Measurements from ENCODE around the gene CLCNKA. TPM values are rescaled to one million over a fixed set of nuclear protein-coding genes. Genes with fewer than 3 reads are reported as not detected.

Gene CLCNKA
- total RNA-seq, 1 experiment from 2014 or later = 1.0 TPM

- intact Hi-C loops (cut with micrococcal nuclease; ENCODE audit: unreplicated experiment) = no loop called here
- Histone ChIP-seq H3K4me1 (replicated peaks; ENCODE audit: insufficient read depth) (peaks cover 27% of the 10 kb centered on the region), H2AFZ (no peak overlapping the region), H3K36me3 (ENCODE audit: low read depth) (no peaks in the 10 kb centered on the region), H3K9me2 (ENCODE audit: insufficient read depth) (no peaks in the 10 kb centered on the region), H3K79me2 (ENCODE audit: low read depth) (no peaks in the 10 kb centered on the region), H4K20me1 (ENCODE audit: insufficient read depth) (no peaks in the 10 kb centered on the region), H3K4me2 (no peak overlapping the region), H3K27me3 (ENCODE audit: insufficient read depth, low read depth) (no peaks in the 10 kb centered on the region), H3K9me3 (ENCODE audit: insufficient read depth, low read depth) (no peaks in the 10 kb centered on the region), H3F3A (ENCODE audit: insufficient read depth, low read depth) (no peaks in the 10 kb centered on the region; the same call in 1 of the 2 replicates), H3K27ac (no peak overlapping the region; the same call in 1 of the 2 replicates), H3K4me3 (no peak overlapping the region)
- DNase-seq = no peak
- TF ChIP-seq CTCF (conservative IDR thresholded peaks at IDR 0.05) = no peak
- TF ChIP-seq EZH2 (IDR thresholded peaks at IDR 0.05; ENCODE audit: low read depth) = no peak
- POLR2A ChIA-PET (ENCODE audit: unreplicated experiment) = no interaction called here
- CTCF ChIA-PET = interaction anchor here (0.5 to 0.6 kb wide), 2 partner anchors 46 to 308 kb away, joined by 5 to 10 read pairs; no protein-coding TSS in a partner anchor
- BruUV-seq (replicated peaks) = no TSS peak
Observed at GRCh38 chr1:16053781-16054502, 32.1 kb downstream of the CLCNKA start.

- H3K27ac ChIP-seq = peak overlapping the region; percentile 21
- H3F3A ChIP-seq (ENCODE audit: insufficient read depth, low read depth) = no peaks in the 10 kb centered on the region; the same call in 1 of the 2 replicates
- no peaks in the 10 kb centered on the region for H4K20me1 ChIP-seq (ENCODE audit: insufficient read depth)
- no peaks in the 10 kb centered on the region for H3K9me3 ChIP-seq (ENCODE audit: insufficient read depth, low read depth)
- no peaks in the 10 kb centered on the region for H3K27me3 ChIP-seq (ENCODE audit: insufficient read depth, low read depth)
- H2AFZ ChIP-seq = no peak overlapping the region
- H3K9me2 ChIP-seq (ENCODE audit: insufficient read depth) = no peaks in the 10 kb centered on the region
- no peak for TF ChIP-seq EZH2 (IDR thresholded peaks at IDR 0.05; ENCODE audit: low read depth)
- TF ChIP-seq CTCF (conservative IDR thresholded peaks at IDR 0.05) = no peak
- no peak for DNase-seq
- H3K4me1 ChIP-seq (replicated peaks; ENCODE audit: insufficient read depth) = peaks cover 27% of the 10 kb centered on the region
- intact Hi-C loops (cut with micrococcal nuclease; ENCODE audit: unreplicated experiment) = no loop called here
- CTCF ChIA-PET = interaction anchor here (0.6 to 1.0 kb wide), 3 partner anchors 45 to 307 kb away, joined by 4 to 7 read pairs (median 5); no protein-coding TSS in a partner anchor
- no TSS peak for BruUV-seq (replicated peaks)
- 0 out of 2 replicates have a peak overlapping the region, but pooled peaks have one; percentile 46 for H3K4me2 ChIP-seq
- H3K4me3 ChIP-seq = no peak overlapping the region
- POLR2A ChIA-PET (ENCODE audit: unreplicated experiment) = no interaction called here
- no peaks in the 10 kb centered on the region for H3K79me2 ChIP-seq (ENCODE audit: low read depth)
- H3K36me3 ChIP-seq (ENCODE audit: low read depth) = no peaks in the 10 kb centered on the region
Observed at GRCh38 chr1:16054598-16055540, 33.0 kb downstream of the CLCNKA start.
